ENCODE results near the gene LEPROT.

DNA sequence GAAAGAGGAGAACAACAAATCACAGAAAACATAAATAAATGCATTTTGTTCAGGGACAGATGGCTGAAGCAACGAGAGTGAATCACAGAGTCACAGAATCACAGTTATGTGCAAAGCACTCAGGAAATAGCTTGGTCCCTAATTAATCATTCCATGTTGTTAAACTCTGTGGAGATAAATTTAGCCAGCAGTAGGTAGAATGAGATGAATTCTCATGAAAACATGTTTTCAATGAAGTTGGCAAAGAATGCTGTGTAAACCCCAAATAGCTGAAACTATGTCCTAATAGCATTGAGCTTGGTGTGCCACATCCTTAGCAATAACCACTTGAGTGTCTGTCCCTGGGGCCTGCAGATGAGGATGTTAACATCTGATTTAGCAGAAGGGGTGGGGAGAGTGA, 20.4 kb downstream of the LEPROT start:
- TF ChIP-seq EP300 (IDR thresholded peaks at IDR 0.05), result no peak
- TF ChIP-seq, protein P1, sequence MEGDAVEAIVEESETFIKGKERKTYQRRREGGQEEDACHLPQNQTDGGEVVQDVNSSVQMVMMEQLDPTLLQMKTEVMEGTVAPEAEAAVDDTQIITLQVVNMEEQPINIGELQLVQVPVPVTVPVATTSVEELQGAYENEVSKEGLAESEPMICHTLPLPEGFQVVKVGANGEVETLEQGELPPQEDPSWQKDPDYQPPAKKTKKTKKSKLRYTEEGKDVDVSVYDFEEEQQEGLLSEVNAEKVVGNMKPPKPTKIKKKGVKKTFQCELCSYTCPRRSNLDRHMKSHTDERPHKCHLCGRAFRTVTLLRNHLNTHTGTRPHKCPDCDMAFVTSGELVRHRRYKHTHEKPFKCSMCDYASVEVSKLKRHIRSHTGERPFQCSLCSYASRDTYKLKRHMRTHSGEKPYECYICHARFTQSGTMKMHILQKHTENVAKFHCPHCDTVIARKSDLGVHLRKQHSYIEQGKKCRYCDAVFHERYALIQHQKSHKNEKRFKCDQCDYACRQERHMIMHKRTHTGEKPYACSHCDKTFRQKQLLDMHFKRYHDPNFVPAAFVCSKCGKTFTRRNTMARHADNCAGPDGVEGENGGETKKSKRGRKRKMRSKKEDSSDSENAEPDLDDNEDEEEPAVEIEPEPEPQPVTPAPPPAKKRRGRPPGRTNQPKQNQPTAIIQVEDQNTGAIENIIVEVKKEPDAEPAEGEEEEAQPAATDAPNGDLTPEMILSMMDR (IDR thresholded peaks at IDR 0.05), result no peak

All from stomach (tissue), 4 donors.